Measurements from ENCODE around the gene ARSG. TPM values are rescaled to one million over a fixed set of nuclear protein-coding genes. Genes with fewer than 3 reads are reported as not detected.
"Not testable (repeated sequence)": the region's sequence is repeated elsewhere in the genome, so short reads cannot be mapped to it uniquely, and the experiment has no call there.

ARSG gene
- total RNA-seq, 1 donor from 2014 or later = 1.5 TPM

GRCh38 chr17:68263101-68263681, 28.1 kb upstream of the ARSG start:
- DNase-seq (ENCODE audit: low read depth); H3K4me3 ChIP-seq (ENCODE audit: low read depth, low read length): not testable (repeated sequence)
- TF ChIP-seq CTCF (conservative IDR thresholded peaks at IDR 0.05; ENCODE audit: low read depth, low read length) = peak; percentile 60

GRCh38 chr17:68265833-68266232, 25.5 kb upstream of the ARSG start:
- H3K4me3 ChIP-seq (ENCODE audit: low read depth, low read length) = not testable (repeated sequence)

GRCh38 chr17:68273722-68274121, 17.6 kb upstream of the ARSG start:
- TF ChIP-seq CTCF (conservative IDR thresholded peaks at IDR 0.05; ENCODE audit: low read depth, low read length) = no peak
- H3K4me3 ChIP-seq (ENCODE audit: low read depth, low read length) = no peak overlapping the region
- DNase-seq (ENCODE audit: low read depth) = no peak

More at GRCh38 chr17:68265833-68266232, 25.5 kb upstream of the ARSG start:
- not testable (repeated sequence) for DNase-seq (ENCODE audit: low read depth)

GRCh38 chr17:68276339-68276738, 15.0 kb upstream of the ARSG start:
- not testable (repeated sequence) for H3K4me3 ChIP-seq (ENCODE audit: low read depth, low read length); DNase-seq (ENCODE audit: low read depth)

GRCh38 chr17:68277807-68278206, 13.5 kb upstream of the ARSG start:
- no peak for DNase-seq (ENCODE audit: low read depth)
- H3K4me3 ChIP-seq (ENCODE audit: low read depth, low read length) = no peak overlapping the region
- TF ChIP-seq CTCF (conservative IDR thresholded peaks at IDR 0.05; ENCODE audit: low read depth, low read length) = no peak

- H3K4me3 ChIP-seq (ENCODE audit: low read depth, low read length); DNase-seq (ENCODE audit: low read depth): not testable (repeated sequence)
These were observed 9.3 kb upstream of the ARSG start for GRCh38 chr17:68281965-68282364.

- no peak for DNase-seq (ENCODE audit: low read depth)
- no peak overlapping the region for H3K4me3 ChIP-seq (ENCODE audit: low read depth, low read length)
- TF ChIP-seq CTCF (conservative IDR thresholded peaks at IDR 0.05; ENCODE audit: low read depth, low read length) = no peak
These were observed 2.9 kb upstream of the ARSG start for GRCh38 chr17:68288375-68288774.

- no peak for TF ChIP-seq CTCF (conservative IDR thresholded peaks at IDR 0.05; ENCODE audit: low read depth, low read length)
- H3K4me3 ChIP-seq (ENCODE audit: low read depth, low read length) = no peak overlapping the region
- DNase-seq (ENCODE audit: low read depth) = no peak
These were observed 2.5 kb upstream of the ARSG start for GRCh38 chr17:68288804-68289203.

GRCh38 chr17:68289473-68289872, 1.8 kb upstream of the ARSG start:
- no peak for DNase-seq (ENCODE audit: low read depth)
- H3K4me3 ChIP-seq (ENCODE audit: low read depth, low read length) = no peak overlapping the region
- no peak for TF ChIP-seq CTCF (conservative IDR thresholded peaks at IDR 0.05; ENCODE audit: low read depth, low read length)

Data from epithelial cell of proximal tubule (primary cell).